H1 (cell line): Measurements from ENCODE around the gene DNAI1. TPM values are rescaled to one million over a fixed set of nuclear protein-coding genes. Genes with fewer than 3 reads are reported as not detected.

Experiments
- EP300 ChIP-seq, 2 experiments: IDR thresholded peaks; 1 replicate in 1 of 2; 2 replicates in 1 of 2; pipeline ENCODE4 v1.6.1; 2011 to 2012; ENCODE audit warnings: low read depth in 2 of 2, low read length in 2 of 2, mild to moderate bottlenecking in 2 of 2, borderline replicate concordance in 1 of 2, inconsistent platforms in 1 of 2, moderate library complexity in 1 of 2
- ZNF274 ChIP-seq: IDR thresholded peaks from 2 replicates; pipeline ENCODE4 v1.7.0; 2012; ENCODE audit warnings: low read length, borderline replicate concordance; ENCODE audit errors: extremely low read depth
- polyA plus RNA-seq, 7 experiments: library from polyadenylated mRNA; depleted of rRNA in 3 of 7; stranded (reverse) in 5 of 7; unstranded in 2 of 7; fragments of >200 nt in 5 of 7; fragments of 200-250 nt in 2 of 7; gene quantifications; 1 replicate in 5 of 7; 2 replicates in 1 of 7; 4 replicates in 1 of 7; pipeline versions ENCODE4 v1.2.1 to v1.2.3, GENCODE V29; 2011 to 2013; ENCODE audit warnings: missing spikeins in 2 of 7, mixed read lengths in 2 of 7
- total RNA-seq: library from RNA; stranded (reverse); fragmentation: NEBNext Ultra II Directional; extraction: Animal tissue kit (Norgen Biotek cat#: 25700); gene quantifications from 2 replicates; pipeline ENCODE4 v1.2.1, GENCODE V29; 2021

Gene DNAI1
- total and polyA plus RNA-seq, 2 of the 8 experiments (the other 6 are each of a cell fraction or from before 2014, with no cell fraction given): 0.37 to 0.54 TPM

DNA sequence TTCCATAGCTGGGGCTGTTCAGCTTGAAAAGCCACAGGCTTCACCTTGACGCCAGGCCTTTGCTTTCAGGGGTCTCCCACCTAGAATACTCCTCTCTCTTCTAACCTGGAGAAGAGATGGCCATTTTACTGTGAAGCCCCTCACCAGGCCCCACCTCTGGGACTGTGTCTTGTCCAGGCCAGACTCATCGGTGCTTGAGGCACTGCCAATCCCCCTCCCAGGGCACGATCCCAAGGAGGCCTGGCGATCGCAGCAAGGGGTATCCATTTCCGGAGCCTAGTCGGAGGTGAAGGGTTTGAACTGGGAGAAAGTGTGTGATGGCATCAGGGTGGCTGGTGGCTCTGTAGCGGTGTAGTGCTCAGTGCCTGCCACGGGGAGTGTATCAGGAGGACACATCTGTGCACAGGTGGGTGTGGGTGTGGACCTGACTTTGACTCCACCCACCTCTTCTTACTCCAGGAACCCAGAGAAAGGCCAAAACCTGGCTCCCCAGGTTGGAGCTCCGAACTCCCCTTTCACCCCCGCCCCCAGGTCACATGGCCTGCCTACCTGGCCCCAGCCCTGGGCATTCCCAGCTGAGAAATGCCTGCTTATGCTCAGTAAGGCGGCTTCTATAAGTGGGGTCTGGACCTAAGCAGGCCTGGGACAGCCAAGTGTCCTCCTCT is 91.5 kb downstream of the DNAI1 start (continued):
- TF ChIP-seq ZNF274 (no peak), EP300 (IDR thresholded peaks at IDR 0.05; ENCODE audit: borderline replicate concordance in 1 of 2, low read depth in 2 of 2, low read length in 2 of 2) (no peak)
